ENCODE measurements around the gene TBL1Y.

DNA sequence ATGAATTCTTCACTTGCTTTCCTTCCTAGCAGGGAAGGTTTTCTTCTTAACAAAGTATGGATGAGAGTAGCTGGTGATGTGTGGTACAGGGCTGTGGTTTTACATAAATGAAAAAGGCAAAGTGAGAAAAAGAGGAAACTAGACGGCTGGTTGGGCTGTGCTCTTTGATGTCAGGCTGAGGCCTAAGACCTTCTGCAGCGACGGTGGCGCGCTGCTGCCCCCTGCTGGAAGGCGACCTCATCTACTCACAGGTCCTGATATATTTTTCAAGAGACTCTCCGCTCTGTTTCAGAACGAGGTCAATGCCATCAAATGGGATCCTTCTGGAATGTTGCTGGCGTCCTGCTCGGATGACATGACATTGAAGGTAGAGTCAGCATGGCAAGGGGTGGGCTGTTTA, 175.1 kb downstream of the TBL1Y start:
- no peak for TF ChIP-seq CTCF (conservative IDR thresholded peaks at IDR 0.05; ENCODE audit: low read depth, low read length)
- TF ChIP-seq POLR2A (IDR thresholded peaks at IDR 0.05; ENCODE audit: low read depth, low read length) = no peak
- TF ChIP-seq CHD1 (IDR thresholded peaks at IDR 0.05; ENCODE audit: low read depth, low read length) = no peak
- no peak for TF ChIP-seq FOS (IDR thresholded peaks at IDR 0.05; ENCODE audit: low read depth, low read length)
- no peak for TF ChIP-seq BHLHE40 (IDR thresholded peaks at IDR 0.05; ENCODE audit: low read depth, low read length)
- no peak for TF ChIP-seq RAD21 (IDR thresholded peaks at IDR 0.05; ENCODE audit: low read length)
- TF ChIP-seq CEBPB (IDR thresholded peaks at IDR 0.05; ENCODE audit: low read depth, low read length) = no peak

Data from IMR-90 (cell line).